AG04449 (cell line): ENCODE results near the gene LAMP1.

Source experiments
- CTCF ChIA-PET: fragments of 350-600 bp; formaldehyde crosslinking; extraction: SDS; loops from one replicate; lab custom pipeline; 2021; ENCODE audit warnings: antibody characterized with exemption; lab: Yijun Ruan, JAX
- POLR2A ChIA-PET: fragments of 400-600, 350-600 bp; formaldehyde crosslinking; extraction: SDS; loops from one replicate; lab custom pipeline; 2020; ENCODE audit warnings: antibody characterized with exemption, inconsistent platforms; lab: Yijun Ruan, JAX
- DNase-seq: peaks from one replicate; pipeline ENCODE4 v3.0.0-alpha.2; 2010; ENCODE audit warnings: low read depth, low spot score
- H3K4me3 ChIP-seq: 2 replicates; pipeline ENCODE4 v1.5.1; 2011; ENCODE audit warnings: low read depth, mild to moderate bottlenecking, control low read depth, low read length
- TF ChIP-seq, protein P1 (sequence below): IDR thresholded peaks from one replicate; pipeline ENCODE4 v1.5.1; 2011; ENCODE audit warnings: mild to moderate bottlenecking, moderate library complexity, low read length, control low read depth, inconsistent platforms; ENCODE audit not compliant: insufficient read depth; ENCODE audit errors: missing control alignments

LAMP1 gene

DNA sequence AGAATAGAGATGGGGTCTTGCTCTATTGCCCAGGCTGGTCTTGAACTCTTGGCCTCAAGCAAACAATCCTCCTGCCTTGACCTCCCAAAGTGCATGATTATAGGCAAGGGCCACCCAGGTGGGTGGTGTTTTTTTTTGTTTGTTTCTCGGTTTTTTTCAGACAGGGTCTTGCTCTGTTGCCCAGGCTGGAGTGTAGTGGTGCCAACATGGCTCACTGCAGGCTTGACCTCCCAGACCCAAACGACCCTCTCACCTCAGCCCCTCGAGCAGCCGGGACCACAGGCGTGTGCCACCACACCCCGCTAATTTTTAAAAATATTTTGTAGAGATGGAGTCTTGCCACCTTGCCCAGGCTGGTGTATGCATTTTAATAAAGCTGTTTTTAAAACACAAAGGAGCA, 52.0 kb downstream of the LAMP1 start:
- no peak for DNase-seq
- TF ChIP-seq, protein P1, sequence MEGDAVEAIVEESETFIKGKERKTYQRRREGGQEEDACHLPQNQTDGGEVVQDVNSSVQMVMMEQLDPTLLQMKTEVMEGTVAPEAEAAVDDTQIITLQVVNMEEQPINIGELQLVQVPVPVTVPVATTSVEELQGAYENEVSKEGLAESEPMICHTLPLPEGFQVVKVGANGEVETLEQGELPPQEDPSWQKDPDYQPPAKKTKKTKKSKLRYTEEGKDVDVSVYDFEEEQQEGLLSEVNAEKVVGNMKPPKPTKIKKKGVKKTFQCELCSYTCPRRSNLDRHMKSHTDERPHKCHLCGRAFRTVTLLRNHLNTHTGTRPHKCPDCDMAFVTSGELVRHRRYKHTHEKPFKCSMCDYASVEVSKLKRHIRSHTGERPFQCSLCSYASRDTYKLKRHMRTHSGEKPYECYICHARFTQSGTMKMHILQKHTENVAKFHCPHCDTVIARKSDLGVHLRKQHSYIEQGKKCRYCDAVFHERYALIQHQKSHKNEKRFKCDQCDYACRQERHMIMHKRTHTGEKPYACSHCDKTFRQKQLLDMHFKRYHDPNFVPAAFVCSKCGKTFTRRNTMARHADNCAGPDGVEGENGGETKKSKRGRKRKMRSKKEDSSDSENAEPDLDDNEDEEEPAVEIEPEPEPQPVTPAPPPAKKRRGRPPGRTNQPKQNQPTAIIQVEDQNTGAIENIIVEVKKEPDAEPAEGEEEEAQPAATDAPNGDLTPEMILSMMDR, result no peak
- CTCF ChIA-PET, result no interaction called here
- H3K4me3 ChIP-seq, result no peak overlapping the region
- POLR2A ChIA-PET, result no interaction called here

DNA sequence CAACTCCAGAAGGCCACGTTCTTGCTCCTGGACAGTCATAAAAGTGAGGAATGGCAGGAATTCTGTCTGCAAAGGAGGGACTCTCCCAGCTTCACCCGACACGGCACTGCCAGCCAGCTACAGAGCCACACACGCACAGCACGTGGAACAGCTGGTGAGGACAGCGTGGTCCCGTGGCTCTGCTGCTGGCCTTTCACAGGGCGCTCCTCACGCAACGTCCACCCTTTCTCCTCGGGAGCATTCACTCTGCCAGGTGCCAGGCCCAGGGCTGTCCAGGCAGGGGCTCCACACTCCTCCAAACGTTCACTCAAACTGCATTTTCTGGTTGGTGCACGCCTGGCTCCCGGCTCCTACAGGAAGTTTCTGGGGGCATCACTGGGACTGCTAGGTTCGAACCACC, 52.5 kb downstream of the LAMP1 start:
- TF ChIP-seq, protein P1, result no peak
- POLR2A ChIA-PET, result no interaction called here
- no peak overlapping the region for H3K4me3 ChIP-seq
- DNase-seq, result no peak
- CTCF ChIA-PET, result no interaction called here

DNA sequence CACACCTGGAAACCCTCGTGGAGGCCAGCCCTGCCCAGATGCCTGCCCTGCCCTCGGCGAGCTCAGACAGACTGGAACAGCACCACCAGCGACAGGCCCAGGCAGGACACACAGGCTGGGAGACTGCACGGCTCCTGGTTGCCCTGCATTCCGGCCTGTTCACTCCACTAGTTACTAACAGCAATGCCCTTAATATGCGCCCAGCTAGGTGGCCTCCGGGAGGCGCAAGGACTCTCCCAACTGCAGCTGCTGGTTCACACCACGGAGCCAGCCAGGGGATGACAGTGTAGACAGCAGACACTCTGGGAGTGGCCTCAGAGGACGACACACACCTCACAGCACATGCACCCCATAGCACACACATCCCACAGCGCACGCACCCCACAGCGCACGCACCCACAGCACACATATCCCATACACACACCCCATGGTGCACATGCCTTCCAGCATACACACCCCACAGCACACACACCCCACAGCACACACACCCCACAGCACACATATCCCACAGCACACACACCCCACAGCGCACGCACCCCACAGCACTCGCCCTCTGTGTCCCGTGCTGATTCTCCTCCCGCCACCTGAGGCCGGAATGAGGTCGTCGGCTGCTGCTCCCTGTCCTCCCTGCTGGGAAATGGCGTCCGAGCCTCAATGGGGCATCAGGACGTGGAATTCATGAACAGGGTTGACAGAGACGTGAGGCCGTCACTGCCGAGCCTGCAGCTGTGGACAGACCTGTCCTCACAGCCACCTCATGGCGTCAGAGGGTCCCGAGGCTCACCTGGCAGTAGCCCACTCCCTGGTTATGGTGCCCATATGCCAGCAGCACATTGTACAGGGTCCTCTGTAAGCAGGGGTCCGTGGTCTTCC, 53.3 kb downstream of the LAMP1 start:
- POLR2A ChIA-PET, result no interaction called here
- H3K4me3 ChIP-seq, result no peak overlapping the region
- DNase-seq, result no peak
- TF ChIP-seq, protein P1, result no peak
- CTCF ChIA-PET, result no interaction called here

DNA sequence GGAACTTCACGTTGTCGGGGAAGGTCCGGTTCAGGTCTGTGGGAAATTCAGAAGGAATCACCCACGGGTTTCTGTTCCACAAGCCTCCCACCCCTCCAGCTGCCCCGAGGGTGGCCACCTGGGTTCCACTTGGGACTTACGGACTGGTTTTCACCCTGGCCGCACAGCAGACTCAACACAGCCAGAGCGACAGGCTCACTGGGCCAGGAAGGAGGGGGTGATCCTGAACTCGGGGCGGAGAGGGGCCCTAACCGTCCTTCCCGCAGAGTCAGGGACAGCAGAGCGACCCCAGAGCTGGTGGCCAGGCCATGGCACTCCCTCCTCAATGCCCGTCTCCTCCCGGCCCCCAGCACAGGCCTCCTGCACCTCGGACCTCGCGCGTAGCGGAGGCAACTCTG, 53.9 kb downstream of the LAMP1 start:
- no peak overlapping the region for H3K4me3 ChIP-seq
- ChIA-PET CTCF (no interaction called here), POLR2A (no interaction called here)
- DNase-seq, result no peak
- TF ChIP-seq, protein P1, result no peak

DNA sequence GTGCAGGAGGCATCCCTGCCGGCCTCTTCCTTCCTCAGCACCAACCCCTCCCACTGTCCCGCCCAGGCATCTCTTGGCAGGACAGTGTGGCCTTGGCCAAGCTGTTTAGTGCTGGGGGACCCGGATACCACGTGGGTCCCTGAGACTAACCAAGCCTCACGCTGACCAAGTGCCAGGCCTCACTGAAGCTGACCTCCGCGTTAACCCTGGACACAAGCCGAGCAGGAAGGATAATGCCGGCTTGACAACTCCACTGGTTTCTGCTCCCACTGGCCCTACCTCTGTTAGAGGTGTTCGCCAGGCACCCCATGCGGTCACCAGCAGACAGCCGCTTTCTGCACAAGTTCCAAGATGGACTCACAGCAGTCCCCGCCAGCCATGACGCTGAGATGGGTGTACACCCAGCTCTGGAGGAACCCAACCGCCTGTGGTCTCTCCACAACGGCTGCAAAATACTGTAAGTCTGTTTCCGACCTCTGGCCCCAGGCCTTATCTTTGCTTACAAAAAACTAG, 54.5 kb downstream of the LAMP1 start:
- no peak overlapping the region for H3K4me3 ChIP-seq
- TF ChIP-seq, protein P1, result no peak
- POLR2A ChIA-PET, result no interaction called here
- CTCF ChIA-PET, result no interaction called here
- no peak for DNase-seq

DNA sequence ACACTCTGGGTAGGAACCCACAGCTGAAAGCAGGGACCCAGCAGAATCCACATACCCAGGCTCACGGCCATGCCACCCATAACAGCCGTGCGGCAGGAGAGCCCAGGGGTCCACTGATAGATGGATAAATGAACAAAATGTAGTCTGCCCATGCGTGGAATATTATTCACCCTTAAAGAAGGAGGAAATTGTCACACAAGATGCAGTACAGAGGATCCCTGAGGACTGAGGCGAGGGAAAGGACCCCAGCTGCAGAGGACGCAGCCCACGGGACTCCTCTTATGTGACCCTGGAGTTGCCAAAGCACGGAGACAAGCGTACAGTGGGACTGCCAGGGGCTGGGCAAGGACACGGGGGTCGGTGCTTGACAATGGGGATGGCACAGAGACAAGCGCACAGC, 56.2 kb downstream of the LAMP1 start:
- H3K4me3 ChIP-seq, result no peak overlapping the region
- ChIA-PET POLR2A (interaction anchor here (0.6 kb wide), 1 partner anchor 122 kb away, joined by 3 read pairs; no protein-coding TSS in a partner anchor), CTCF (no interaction called here)
- DNase-seq, result no peak
- TF ChIP-seq, protein P1, result no peak
